ENCODE measurements around the gene BRWD1. TPM values are rescaled to one million over a fixed set of nuclear protein-coding genes. Genes with fewer than 3 reads are reported as not detected.

The BRWD1 gene
- total RNA-seq, 1 experiment from 2014 or later, result 37.1 TPM

- no peaks in the 10 kb centered on the region for H3K9me3 Mint-ChIP-seq (ENCODE audit: unreplicated experiment)
- no TSS peak for BruUV-seq (replicated peaks)
- no peaks in the 10 kb centered on the region for H3K27me3 Mint-ChIP-seq (ENCODE audit: insufficient read depth, unreplicated experiment)
- intact Hi-C loops (cut with micrococcal nuclease; ENCODE audit: unreplicated experiment), result no loop called here
- ChIA-PET POLR2A (no interaction called here), CTCF (no interaction called here)
- H3K9me3 ChIP-seq, result no peaks in the 10 kb centered on the region
- no peak for TF ChIP-seq CTCF (IDR thresholded peaks at IDR 0.05; ENCODE audit: insufficient read depth in 1 of 2, low read depth in 1 of 2, low read length in 1 of 2, severe bottlenecking in 1 of 2, unreplicated experiment in 1 of 2)
- H3K27me3 ChIP-seq (replicated peaks; ENCODE audit: control insufficient read depth, insufficient read depth, low read length), result no peaks in the 10 kb centered on the region
- no peak overlapping the region for H3K4me3 Mint-ChIP-seq (ENCODE audit: unreplicated experiment)
- H3K4me1 ChIP-seq, result no peaks in the 10 kb centered on the region
- H3K4me3 ChIP-seq (ENCODE audit: low read depth, low read length), result no peak overlapping the region
- H3K36me3 ChIP-seq (ENCODE audit: control insufficient read depth, insufficient read depth, low read length), result no peaks in the 10 kb centered on the region; the same call in 1 of the 2 replicates
- H3K4me1 Mint-ChIP-seq (ENCODE audit: low read depth, unreplicated experiment), result no peaks in the 10 kb centered on the region
- peaks cover 81% of the 10 kb centered on the region for H3K36me3 Mint-ChIP-seq (ENCODE audit: insufficient read depth, unreplicated experiment)
- H3K27ac Mint-ChIP-seq (ENCODE audit: unreplicated experiment), result no peak overlapping the region
- DNase-seq, result no peak
These were observed 47.8 kb downstream of the BRWD1 start for GRCh38 chr21:39265603-39266002.

GRCh38 chr21:39263372-39263771 lies 50.1 kb downstream of the BRWD1 start:
- CTCF ChIA-PET, result no interaction called here
- no peak for DNase-seq
- intact Hi-C loops (cut with micrococcal nuclease; ENCODE audit: unreplicated experiment), result no loop called here
- H3K4me1 ChIP-seq, result 0 out of 2 replicates have a peak, but pooled peaks cover 1% of the 10 kb centered on the region
- no peaks in the 10 kb centered on the region; the same call in 1 of the 2 replicates for H3K36me3 ChIP-seq (ENCODE audit: control insufficient read depth, insufficient read depth, low read length)
- H3K9me3 ChIP-seq, result no peaks in the 10 kb centered on the region
- no peak for TF ChIP-seq CTCF (IDR thresholded peaks at IDR 0.05; ENCODE audit: insufficient read depth in 1 of 2, low read depth in 1 of 2, low read length in 1 of 2, severe bottlenecking in 1 of 2, unreplicated experiment in 1 of 2)
- H3K27me3 ChIP-seq (replicated peaks; ENCODE audit: control insufficient read depth, insufficient read depth, low read length), result no peaks in the 10 kb centered on the region
- BruUV-seq (replicated peaks), result no TSS peak
- peaks cover 3% of the 10 kb centered on the region for H3K4me1 Mint-ChIP-seq (ENCODE audit: low read depth, unreplicated experiment)
- H3K4me3 ChIP-seq (ENCODE audit: low read depth, low read length), result no peak overlapping the region
- H3K4me3 Mint-ChIP-seq (ENCODE audit: unreplicated experiment), result no peak overlapping the region
- H3K9me3 Mint-ChIP-seq (ENCODE audit: unreplicated experiment), result no peaks in the 10 kb centered on the region
- H3K36me3 Mint-ChIP-seq (ENCODE audit: insufficient read depth, unreplicated experiment), result peaks cover 74% of the 10 kb centered on the region
- H3K27ac Mint-ChIP-seq (ENCODE audit: unreplicated experiment), result no peak overlapping the region
- POLR2A ChIA-PET, result no interaction called here
- H3K27me3 Mint-ChIP-seq (ENCODE audit: insufficient read depth, unreplicated experiment), result no peaks in the 10 kb centered on the region

- Mint-ChIP-seq H3K36me3 (ENCODE audit: insufficient read depth, unreplicated experiment) (peaks cover 55% of the 10 kb centered on the region), H3K27ac (ENCODE audit: unreplicated experiment) (no peak overlapping the region), H3K4me3 (ENCODE audit: unreplicated experiment) (no peak overlapping the region), H3K27me3 (ENCODE audit: insufficient read depth, unreplicated experiment) (no peaks in the 10 kb centered on the region), H3K9me3 (ENCODE audit: unreplicated experiment) (no peaks in the 10 kb centered on the region), H3K4me1 (ENCODE audit: low read depth, unreplicated experiment) (peaks cover 7% of the 10 kb centered on the region)
- ChIA-PET POLR2A (no interaction called here), CTCF (no interaction called here)
- Histone ChIP-seq H3K27me3 (replicated peaks; ENCODE audit: control insufficient read depth, insufficient read depth, low read length) (no peaks in the 10 kb centered on the region), H3K9me3 (no peaks in the 10 kb centered on the region), H3K4me1 (0 out of 2 replicates have a peak, but pooled peaks cover 8% of the 10 kb centered on the region), H3K4me3 (ENCODE audit: low read depth, low read length) (no peak overlapping the region), H3K36me3 (ENCODE audit: control insufficient read depth, insufficient read depth, low read length) (no peaks in the 10 kb centered on the region; the same call in 1 of the 2 replicates)
- intact Hi-C loops (cut with micrococcal nuclease; ENCODE audit: unreplicated experiment), result no loop called here
- no TSS peak for BruUV-seq (replicated peaks)
- no peak for TF ChIP-seq CTCF (IDR thresholded peaks at IDR 0.05; ENCODE audit: insufficient read depth in 1 of 2, low read depth in 1 of 2, low read length in 1 of 2, severe bottlenecking in 1 of 2, unreplicated experiment in 1 of 2)
- DNase-seq, result no peak
These were observed 55.2 kb downstream of the BRWD1 start for GRCh38 chr21:39258207-39258606.

Measured in Caco-2 (cell line).